ENCODE measurements around the gene ABLIM1.

GRCh38 chr10:114432566-114433093 lies 225.4 kb downstream of the ABLIM1 start:
- TF ChIP-seq POLR2A (IDR thresholded peaks at IDR 0.05) (no peak), CTCF (IDR thresholded peaks at IDR 0.05) (no peak), EP300 (IDR thresholded peaks at IDR 0.05) (no peak)
